Fibroblast of villous mesenchyme (primary cell): ENCODE data around the gene BHLHE41. TPM values are rescaled to one million over a fixed set of nuclear protein-coding genes. Genes with fewer than 3 reads are reported as not detected.

Source experiments
- DNase-seq: peaks from one replicate; pipeline ENCODE4 v3.0.0-alpha.2; 2010; ENCODE audit warnings: low read depth
- H3K4me3 ChIP-seq: 2 replicates; pipeline ENCODE4 v1.5.1; 2011; ENCODE audit warnings: low read depth, mild to moderate bottlenecking, low read length
- total RNA-seq: library from RNA; depleted of rRNA; stranded (reverse); fragments of >200 nt; gene quantifications from 2 replicates; pipeline ENCODE4 v1.2.3, GENCODE V29; 2012
- TF ChIP-seq, protein P1 (sequence below): IDR thresholded peaks from 2 replicates; pipeline ENCODE4 v1.5.1; 2012; ENCODE audit warnings: low read depth, mild to moderate bottlenecking, low read length; ENCODE audit not compliant: insufficient read depth

Gene BHLHE41
- total RNA-seq, 1 donor: 8.2 TPM

DNA sequence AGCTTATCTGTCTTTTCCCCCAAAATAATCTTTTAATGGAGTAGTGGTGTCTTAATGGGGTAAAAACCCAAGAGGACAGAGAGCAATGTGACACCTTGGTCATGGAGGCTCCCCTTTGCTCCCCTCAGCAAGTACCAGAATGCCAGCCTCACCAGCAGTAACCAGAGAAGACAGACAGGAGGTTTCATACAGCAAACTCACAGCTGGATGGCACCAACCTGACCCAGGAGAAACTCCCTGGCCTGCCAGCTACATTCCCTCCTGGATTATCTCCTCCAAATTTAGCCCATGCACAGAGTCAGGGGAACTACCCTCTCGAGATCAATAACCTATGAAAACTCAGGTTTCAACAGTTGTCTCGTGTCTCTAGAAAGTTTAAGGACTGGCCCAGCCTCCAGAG, 15.9 kb downstream of the BHLHE41 start:
- no peak overlapping the region for H3K4me3 ChIP-seq
- TF ChIP-seq, protein P1, sequence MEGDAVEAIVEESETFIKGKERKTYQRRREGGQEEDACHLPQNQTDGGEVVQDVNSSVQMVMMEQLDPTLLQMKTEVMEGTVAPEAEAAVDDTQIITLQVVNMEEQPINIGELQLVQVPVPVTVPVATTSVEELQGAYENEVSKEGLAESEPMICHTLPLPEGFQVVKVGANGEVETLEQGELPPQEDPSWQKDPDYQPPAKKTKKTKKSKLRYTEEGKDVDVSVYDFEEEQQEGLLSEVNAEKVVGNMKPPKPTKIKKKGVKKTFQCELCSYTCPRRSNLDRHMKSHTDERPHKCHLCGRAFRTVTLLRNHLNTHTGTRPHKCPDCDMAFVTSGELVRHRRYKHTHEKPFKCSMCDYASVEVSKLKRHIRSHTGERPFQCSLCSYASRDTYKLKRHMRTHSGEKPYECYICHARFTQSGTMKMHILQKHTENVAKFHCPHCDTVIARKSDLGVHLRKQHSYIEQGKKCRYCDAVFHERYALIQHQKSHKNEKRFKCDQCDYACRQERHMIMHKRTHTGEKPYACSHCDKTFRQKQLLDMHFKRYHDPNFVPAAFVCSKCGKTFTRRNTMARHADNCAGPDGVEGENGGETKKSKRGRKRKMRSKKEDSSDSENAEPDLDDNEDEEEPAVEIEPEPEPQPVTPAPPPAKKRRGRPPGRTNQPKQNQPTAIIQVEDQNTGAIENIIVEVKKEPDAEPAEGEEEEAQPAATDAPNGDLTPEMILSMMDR: no peak
- no peak for DNase-seq

DNA sequence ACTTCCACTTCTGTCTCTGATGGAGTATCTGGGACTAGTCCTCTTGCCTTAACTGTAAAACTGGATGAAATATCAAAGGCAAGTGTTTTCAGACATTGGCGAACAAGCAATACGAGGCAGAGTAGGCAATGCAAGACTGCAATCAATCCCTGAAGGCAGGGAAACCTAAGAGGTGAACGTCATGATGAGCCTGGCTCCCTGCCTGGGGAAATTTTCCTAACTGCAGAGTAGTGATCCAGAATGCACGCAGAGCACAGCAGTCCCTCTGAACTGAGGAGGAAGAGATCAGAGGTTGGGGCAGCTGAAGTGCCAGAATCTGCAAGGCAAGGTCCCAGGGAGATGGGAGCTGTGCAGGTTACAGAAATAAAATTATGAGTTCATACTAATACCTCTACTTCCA, 18.5 kb downstream of the BHLHE41 start:
- no peak overlapping the region for H3K4me3 ChIP-seq
- TF ChIP-seq, protein P1: no peak

DNA sequence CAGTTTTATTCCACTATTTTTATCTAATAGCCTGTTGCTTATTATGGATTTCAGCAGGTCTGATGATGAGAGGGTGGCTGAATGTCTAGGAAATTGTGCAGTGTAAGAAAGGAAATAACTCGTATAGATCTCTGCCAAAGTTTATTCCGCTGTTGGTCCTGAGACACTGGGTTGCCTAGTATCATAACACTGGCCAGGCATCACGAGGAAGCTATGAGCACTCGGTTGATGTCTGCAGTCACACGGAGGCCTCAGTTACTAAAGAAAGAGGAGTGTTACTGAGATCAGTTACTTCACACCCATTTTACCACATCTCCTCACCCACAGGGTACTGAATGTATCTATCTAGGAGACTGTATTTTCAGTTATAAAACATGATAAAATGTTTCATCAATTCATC, 21.9 kb downstream of the BHLHE41 start:
- H3K4me3 ChIP-seq: no peak overlapping the region
- DNase-seq: no peak

More for the DNA sequence above, 18.5 kb downstream of the BHLHE41 start:
- no peak for DNase-seq

DNA sequence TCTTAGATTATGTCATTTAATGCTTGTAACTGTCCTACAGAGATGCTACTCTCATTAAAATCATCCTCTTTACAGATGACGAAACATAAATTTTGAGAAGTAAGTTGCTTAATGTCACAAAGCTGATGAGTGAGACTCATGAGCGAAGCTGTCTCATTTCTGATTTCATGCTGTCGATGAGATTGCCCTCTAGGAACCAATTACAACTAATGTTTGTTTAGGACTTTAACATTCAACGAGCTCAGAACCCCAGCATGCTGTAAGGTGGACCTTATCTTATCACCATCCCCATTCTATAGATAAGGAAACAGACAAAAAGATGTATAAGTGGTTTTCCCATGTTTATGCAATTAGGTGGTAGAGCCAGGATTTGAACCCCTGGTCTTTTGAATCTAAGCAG, 23.1 kb downstream of the BHLHE41 start:
- no peak overlapping the region for H3K4me3 ChIP-seq
- TF ChIP-seq, protein P1: no peak
- DNase-seq: no peak

More for the DNA sequence above, 21.9 kb downstream of the BHLHE41 start:
- TF ChIP-seq, protein P1: no peak

DNA sequence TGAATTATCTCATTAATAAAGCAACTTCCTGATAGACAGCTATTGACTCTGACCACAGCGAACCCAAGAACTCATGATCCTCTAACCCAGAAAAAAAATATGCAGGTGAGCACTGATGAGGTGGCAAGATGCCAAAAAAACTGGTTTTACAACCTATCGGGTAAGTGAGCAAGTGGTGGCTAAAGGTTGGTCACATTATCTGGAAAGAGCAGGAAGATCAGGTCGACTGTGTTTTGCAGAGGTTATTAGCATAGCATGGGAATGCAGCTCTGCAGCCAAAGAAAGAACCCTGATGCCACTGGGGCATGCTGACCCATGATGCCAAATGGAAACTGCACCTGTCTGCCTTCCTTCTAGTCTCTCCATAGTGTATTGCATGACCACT, 23.5 kb downstream of the BHLHE41 start:
- DNase-seq: no peak
- TF ChIP-seq, protein P1: no peak
- no peak overlapping the region for H3K4me3 ChIP-seq

DNA sequence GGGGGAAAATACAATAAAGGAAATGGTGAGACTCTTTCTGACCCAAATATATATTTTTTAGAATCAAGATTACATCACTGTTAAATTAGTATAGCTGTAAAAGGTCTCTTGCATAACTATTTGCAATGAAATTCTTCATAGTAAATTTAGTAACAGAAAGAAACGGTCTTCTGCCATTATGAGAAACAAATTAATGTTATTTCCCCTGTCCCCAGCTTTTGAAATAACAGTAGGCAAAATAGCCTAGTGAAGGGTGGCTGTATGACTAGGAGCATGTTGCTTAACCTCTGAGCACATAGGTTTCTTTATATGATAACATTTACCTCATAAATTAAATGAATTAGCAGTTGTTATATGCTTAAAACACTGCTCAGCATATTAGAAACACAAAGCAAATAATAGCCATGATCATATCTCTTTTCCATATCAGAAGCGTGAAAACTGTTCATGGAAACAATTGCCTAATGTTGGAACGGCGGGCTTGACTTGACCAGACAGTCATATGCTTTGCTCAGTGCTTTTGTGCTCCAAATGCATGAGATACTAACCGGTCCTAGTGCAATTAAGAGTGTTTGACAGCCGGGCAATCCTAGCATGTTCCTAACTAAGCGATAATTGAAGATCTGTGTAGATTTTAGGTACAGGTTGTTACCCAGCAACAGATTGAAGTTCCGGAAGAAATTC, 24.0 kb downstream of the BHLHE41 start:
- H3K4me3 ChIP-seq: no peak overlapping the region
- TF ChIP-seq, protein P1: no peak
- DNase-seq: no peak
